Hematopoietic multipotent progenitor cell (in vitro differentiated cells): Measurements from ENCODE around the gene R3HDM2. TPM values are rescaled to one million over a fixed set of nuclear protein-coding genes. Genes with fewer than 3 reads are reported as not detected.
A peak's percentile ranks its signal among the peaks of the same experiment; 100 is the strongest.
"Not testable (repeated sequence)": the region's sequence is repeated elsewhere in the genome, so short reads cannot be mapped to it uniquely, and the experiment has no call there.

Experiments
- DNase-seq, 3 donors: peaks; one replicate each; pipeline ENCODE4 v3.0.0-alpha.2; 2011 to 2015; ENCODE audit warnings: low read depth in 2 of 3, low spot score in 2 of 3
- total RNA-seq: library from RNA; depleted of rRNA; stranded (reverse); fragments of >200 nt; gene quantifications from one replicate; pipeline ENCODE4 v1.2.3, GENCODE V29; 2012

Gene R3HDM2
- total RNA-seq, 1 donor: 35.8 TPM

DNA sequence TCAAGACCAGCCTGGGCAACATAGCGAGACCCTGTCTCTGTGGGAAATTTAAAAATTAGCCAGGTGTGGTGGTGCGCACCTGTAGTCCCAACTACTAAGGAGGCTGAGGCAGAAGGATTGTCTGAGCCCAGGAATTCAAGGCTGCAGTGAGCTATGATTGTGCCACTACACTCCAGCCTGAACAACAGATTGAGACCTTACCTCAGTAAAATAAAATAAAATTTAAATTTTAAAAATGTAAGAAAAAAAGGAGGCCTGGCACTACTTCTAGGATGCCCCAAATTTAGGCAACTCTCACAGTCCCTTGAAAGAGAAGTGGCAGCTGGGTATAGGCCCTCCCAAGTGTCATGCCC is 23.3 kb upstream of the R3HDM2 start:
- DNase-seq: no peak

DNA sequence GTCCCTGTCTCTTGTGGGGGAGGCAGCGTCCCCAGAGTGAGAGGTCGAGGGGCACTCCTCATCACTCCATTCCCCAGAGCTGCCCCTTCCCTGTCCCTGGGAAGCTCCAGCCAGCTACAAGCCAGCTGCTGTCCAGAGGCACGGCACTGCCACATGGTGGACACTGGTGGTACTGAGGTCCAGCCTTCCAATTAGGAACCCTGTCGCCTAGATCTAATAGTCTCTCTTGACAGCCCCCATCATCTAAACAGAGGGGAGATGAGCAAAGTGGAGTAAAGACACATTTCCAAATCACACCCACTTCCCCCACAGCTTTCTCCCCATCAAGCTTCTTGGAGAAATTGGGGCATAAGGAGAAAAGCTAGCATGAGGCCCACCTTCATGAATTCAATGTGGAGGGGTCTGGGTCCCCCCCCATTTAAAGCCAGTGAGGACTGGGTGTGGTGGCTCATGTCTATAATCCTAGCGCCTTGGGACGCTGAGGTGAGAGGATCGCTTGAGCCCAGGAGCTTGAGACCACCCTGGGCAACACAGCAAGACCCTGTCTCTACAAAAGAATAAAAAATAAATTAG is 22.2 kb upstream of the R3HDM2 start:
- DNase-seq: peak in 1 of 3 donors; percentile 70

DNA sequence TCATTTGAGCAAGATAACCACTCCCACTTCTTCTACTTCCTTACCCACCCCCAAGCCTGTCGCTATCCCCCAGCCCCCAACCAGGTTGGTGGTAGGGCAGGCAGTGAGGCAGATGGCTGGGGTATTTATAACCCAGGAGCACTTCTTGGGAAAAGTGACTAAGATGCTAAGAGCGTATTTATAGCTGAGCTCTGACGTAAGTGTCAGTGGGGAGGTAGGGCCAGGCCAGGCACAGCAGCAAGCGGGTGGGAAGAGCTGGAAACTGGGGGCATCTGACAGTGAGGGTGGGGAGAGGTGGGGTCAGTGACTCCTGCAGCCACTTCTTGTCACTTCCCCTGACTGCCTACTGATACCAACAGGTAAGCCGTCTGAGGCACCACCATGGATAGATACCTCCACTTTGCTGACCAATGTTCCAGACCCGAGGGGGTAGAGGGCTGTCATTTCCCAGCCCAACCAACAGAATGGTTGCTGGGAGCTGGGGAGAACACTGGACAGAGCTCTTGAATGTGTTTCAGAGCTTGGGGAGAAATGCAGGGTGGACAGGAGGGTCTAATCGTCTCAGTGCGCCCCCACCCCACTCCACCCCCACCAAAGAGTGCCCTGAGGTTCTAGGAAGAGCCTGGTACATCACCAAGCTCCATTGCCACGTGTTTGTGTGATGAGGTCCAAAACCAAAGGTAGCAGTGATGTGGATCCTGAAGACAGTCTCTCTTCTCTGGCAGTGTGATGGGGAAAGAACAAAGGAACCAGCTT is 21.5 kb upstream of the R3HDM2 start:
- DNase-seq: no peak

DNA sequence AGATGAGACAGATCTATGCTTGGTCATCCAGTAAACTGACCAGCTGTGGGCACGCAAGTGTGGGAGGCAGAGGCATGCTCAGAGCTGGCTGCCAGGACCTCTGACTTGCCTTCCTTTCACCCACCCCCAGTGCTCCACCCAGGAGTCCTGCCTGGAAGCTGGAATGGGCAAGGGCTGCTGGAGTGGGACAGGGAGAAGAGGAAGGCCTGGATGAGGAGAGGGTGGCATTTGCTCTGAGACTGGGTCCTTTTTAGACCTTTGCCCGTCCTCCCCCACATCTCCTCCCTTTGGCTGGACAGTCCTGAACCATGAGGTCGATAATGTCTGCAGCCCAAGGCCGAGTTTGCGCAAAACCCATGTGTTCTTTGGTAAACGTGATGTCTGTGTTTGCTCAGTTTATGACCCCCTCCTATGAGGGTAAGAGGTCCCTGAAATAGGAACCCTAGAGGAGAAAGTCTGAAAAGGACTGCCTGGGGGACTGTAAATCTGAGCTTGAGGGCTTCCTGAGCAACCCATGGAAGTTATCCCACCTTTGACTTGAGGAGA is 20.5 kb upstream of the R3HDM2 start:
- no peak for DNase-seq

DNA sequence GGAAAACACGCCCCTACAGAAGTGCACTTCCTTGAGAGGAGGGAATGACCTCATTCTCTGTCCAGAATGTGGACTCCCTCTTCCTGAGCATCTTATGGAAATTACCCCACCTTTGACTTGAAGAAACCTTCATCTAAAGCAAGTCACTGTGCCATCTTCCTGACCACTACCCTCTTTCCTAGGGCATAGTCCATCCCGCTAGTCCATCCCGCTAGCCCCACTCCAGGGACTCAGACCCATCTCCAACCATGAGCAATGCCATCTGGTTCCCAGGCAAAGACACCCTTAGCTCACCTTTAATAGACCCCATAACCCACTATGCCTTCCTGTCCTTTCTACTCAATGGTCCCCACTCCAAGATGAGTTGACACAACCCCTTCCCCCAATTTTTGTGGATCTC is 19.2 kb upstream of the R3HDM2 start:
- DNase-seq: no peak

DNA sequence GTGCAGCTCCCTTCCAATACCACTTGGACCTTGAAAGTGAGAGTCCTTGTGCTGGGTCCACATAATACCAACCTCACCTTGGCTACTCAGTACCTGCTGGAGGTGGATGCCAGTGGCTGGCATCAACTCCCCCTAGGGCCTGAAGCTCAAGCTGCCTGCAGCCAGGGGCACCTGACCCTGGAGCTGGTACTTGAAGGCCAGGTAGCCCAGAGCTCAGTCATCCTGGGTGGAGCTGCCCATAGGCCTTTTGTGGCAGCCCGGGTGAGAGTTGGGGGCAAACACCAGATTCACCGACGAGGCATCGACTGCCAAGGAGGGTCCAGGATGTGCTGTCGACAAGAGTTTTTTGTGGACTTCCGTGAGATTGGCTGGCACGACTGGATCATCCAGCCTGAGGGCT is 18.5 kb upstream of the R3HDM2 start:
- DNase-seq: no peak

DNA sequence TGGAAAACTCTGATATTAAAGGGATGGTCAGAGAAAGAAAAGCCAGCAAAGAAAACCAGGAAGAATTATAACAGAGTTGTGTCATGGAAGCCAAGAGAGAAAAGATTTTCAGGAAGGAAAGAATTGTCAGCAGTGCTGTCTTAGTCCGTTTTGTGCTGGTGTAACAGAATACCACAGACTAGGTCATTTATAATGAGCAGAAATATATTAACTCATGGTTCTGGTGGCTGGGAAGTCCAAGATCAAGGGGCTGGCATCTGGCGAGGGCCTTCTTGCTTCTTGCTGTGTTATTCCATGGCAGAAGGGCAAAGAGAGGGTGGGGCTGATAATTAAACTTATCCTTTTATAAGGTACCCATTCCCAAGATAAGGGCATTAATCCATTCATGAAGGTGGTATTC is 17.8 kb upstream of the R3HDM2 start:
- DNase-seq: no peak

DNA sequence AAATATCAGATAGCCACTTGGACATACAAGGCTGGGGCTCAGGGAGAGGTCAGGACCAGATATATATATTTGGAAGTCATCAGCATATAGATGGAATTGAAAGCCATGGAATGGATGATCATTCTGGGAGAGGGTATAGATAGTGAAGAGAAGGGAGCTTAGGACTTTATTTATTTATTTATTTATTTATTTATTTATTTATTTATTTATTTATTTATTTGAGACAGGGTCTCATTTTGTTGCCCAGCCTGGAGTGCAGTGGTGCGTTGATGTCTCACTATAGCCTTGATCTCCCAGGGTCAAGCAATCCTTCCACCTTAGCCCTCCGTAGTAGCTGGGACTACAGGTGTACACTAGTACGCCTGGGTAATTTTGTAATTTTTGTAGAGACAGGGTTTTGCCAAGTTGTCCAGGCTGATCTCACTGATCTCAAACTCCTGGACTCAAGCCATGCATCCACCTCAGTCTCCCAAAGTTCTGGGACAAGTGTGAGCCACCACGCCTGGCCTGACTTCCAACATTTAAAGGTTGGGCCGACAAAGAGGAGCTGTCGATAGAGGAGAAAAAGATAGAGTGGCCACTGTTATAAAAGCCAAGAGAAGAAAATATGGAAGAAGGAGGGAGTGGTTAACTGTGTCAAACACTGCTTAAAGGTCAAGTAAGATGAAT is 15.6 kb upstream of the R3HDM2 start:
- no peak for DNase-seq

DNA sequence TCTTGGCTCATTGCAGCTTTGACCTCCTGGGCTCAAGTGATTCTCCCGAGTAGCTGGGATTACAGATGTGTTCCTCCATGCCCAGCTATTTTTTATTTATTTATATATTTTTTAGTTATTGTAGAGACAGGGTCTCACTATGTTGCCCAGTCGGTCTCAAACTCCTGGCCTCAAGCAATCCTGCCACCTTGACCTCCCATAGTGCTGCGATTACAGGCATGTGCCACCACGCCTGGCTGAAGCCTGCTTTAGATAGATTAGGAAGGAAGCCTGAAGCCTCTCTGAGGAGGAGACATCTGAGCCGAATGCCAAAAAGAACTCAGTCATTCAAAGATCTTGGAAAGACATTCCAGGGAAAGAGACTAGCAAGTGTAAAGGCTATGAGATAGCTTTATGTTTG is 13.9 kb upstream of the R3HDM2 start:
- no peak for DNase-seq

DNA sequence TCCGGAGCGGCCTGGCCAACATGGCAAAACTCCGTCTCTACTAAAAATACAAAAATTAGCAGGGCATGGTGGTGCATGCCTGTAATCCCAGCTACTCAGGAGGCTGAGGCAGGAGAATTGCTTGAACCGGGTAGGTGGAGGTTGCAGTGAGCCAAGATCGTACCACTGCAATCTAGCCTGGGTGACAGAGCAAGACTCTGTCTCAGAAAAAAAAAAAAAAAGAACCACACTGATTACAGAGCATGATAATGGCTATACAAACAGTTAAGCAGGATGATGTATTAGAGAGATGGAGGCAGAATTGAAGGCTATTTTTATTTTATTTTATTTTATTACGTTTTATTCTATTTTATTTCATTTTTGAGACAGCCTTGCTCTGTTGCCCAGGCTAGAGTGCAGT is 13.5 kb upstream of the R3HDM2 start:
- not testable (repeated sequence) for DNase-seq

DNA sequence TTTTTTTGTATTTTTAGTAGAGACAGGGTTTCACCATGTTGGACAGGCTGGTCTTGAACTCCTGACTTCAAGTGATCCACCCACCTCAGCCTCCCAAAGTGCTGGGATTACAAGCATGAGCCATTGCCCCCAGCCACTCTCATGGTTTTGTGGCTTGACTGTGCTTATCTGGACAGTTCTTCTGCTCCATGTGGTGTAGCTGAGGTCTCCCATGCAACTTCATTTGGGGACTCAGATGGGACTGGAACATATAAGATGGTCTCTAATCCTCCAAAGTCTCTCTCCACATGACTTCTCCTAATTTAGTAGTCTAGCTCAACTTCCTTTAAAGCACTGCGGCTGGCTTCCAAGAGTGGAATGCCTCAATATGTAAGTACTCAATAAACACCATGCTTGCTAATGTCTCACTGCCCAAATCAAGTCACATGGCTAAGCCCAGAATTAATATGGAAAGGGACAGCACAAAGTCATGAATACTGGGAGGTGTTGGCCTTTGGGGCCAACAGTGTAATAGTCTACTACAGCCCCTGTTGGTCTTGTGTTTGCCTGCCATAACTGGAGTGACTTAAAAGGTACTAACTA is 11.1 kb upstream of the R3HDM2 start:
- no peak for DNase-seq

DNA sequence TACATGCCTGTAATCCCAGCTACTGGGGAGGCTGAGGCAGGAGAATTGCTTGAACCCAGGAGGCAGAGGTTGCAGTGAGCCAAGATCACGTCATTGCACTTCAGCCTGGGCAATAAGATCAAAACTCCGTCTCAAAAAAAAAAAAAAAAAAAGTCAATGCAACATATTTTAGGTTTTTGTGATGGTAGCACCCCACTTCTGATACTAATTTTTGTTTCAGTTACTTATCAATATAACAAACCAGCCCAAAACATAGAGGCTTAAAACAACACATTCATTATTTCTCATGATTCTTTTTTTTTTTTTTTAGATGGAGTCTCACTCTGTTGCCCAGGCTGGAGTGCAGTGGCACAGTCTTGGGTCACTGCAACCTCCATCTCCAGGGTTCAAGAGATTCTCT is 10.6 kb upstream of the R3HDM2 start:
- not testable (repeated sequence) for DNase-seq

DNA sequence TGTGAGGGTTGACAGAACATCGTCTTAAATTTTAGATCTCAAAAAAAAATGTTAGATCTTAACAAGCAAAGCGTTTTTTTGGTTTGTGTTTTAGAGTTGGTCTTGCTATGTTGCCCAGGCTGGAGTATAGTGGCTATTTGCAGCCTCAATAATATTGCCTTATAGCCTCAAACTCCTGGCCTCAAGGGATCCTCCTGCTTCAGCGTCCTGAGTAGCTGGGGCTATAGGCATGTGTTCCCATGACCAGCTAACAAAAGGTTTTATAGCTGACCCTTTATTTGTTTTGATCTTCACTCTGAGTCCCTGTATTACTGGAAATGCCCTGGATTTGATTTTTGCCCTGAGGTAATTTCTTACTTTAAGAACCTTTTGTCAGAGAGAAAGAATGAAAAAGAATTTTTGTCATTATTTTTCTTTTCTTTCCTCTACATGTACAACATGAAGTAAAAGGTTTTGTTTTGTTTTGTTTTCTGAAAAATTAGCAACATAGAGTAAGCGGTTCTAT is 9.0 kb upstream of the R3HDM2 start:
- no peak for DNase-seq

DNA sequence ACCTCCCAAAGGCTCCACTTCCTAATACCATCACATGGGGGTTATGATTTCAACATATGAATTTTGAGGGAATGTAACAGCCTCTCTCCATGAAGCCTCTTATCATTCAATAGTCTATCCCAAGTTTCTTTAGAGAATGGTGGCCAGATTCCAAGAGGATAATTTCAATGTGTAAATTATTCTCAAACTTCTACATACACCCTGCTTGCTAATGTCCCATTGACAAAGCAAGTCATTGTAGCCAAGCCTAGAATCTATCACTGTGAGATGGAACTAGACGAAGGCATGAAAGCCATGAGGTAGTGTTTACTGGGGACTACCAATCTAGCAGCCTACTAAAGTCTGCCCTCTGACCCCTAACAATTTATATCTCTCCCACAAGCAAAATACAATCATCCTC is 7.6 kb upstream of the R3HDM2 start:
- DNase-seq: no peak

DNA sequence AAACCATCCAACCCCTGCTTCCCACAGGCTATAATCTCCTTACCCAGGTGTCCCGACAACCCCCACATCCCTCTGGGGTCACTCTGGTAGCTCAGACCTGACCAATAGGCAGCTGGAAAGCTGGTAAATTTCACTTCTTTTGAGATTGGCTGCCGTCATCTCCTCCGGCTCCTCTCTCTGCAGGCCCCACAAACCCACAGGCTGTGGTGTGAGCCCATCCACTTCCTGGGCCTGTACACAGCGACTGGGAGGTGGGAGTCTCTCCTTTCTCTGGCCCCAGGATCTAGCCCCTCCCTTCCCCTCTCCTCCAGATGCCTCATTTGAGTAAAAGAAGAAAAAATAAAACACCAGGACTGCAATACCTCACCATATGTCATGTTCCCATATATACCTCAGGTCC is 4.5 kb upstream of the R3HDM2 start:
- DNase-seq: peak in 2 of 3 donors; percentile 24 to 62

DNA sequence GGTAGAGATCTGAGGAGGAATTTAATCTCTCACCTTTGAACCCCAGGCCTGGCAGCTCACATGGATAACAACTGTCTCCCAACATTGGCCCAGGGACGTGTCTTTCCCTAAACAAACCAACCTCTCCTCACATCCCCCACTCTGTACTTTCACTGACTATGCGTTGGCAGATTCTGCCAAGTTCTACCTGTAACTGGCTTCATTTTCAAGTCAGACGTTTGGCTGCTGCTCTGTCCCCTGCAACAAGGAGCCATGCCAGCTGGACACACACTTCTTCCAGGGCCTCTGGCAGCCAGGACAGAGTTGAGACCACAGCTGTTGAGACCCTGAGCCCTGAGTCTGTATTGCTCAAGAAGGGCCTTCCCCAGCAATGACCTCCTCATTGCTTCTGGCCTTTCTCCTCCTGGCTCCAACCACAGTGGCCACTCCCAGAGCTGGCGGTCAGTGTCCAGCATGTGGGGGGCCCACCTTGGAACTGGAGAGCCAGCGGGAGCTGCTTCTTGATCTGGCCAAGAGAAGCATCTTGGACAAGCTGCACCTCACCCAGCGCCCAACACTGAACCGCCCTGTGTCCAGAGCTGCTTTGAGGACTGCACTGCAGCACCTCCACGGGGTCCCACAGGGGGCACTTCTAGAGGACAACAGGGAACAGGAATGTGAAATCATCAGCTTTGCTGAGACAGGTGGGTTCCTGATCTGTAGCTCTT is 3.8 kb upstream of the R3HDM2 start, which contains the start of gene INHBC:
TSS of gene INHBC (plus strand) at position 268 of the 707 bp plus-strand sequence. CDS start at position 371, 103 bp downstream.
- DNase-seq: no peak

DNA sequence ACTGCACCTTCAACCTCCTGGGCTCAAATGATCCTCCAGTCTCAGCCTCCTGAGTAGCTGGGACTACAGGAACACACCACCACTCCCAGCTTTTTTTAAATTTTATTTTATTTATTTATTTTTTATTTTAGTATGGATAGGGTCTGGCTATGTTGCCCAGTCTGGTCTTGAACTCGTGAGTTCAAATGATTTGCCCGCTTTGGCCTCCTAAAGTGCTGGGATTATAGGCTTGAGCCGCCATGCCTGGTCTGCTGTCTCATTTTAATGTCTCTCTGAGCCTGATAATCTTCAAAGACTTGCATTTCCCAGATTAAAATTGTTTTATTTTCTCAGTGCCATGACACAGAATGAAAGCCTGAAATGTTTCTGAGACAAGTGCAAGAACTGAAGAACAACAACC is 2.5 kb upstream of the R3HDM2 start:
- DNase-seq: no peak

DNA sequence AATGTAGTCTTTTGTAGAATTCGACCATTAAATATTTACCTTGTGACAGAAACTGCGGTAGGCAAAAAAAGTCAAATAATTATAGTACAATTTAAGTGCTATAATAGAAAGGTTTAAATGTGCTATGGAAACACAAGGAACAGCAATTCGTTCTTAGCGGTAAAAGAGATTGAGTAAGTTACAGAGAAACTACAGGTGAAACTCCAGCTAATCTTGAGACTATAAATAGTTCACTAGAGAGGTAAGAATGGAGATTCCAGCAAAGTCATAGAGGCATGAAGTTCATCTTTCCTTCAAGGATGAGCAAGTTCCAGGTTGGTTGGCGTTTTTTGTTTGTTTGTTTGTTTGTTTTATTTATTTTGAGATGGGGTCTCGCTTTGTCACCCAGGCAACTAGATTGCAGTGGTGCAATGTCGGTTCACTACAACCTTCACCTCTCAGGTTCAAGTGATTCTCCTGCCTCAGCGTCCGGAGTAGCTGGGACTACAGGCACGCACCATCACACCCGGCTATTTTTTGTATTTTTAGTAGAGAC is 878 bp upstream of the R3HDM2 start:
- no peak for DNase-seq

DNA sequence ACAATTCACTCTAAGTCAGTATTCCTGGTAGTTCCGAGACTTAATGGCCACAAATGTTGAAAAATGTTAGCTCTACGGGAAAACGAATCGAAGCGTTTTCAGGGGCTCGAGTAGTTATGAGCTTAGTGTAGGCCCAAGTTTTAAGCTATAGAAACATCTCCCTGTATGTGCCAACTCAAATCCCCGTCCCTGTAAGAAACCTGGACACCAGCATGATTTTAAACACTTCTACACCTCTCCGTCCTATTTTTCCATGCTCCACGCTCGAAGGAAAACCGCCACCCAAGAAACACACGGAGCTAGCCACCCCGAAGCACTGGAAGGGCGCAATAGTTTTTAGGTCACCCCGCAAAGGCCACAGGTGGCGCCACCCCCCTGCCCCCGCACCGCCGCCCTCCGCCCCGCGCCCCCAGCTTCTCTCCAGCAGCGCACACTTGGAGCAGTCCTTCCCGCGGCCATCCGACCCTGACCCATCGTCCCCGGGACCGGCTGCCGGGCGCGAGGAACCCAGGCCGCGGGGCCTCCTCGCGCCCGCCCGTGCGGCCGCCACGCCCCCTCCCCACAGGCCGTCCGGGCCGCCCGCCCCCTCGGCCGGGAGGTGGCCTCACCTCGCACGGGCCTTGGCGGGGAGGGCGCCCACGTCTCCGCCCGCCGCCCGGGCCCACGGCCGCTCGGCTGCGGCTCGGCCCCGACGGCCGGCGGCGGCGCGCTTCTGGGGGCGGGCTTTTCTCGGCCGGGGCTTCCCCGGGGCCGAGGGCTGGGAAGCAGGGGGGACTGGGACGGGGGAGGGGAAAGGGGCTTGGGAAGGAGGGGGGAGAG is 522 bp downstream of the R3HDM2 start:
- DNase-seq: peak in 1 of 3 donors; percentile 25
